Stimulated activated CD4-positive, alpha-beta T cell treated with anti-CD3 and anti-CD28 coated beads, TNF-alpha, amount 100 ng/mL, for 1 hour (primary cell): ENCODE data around the gene NFASC.
A peak's percentile ranks its signal among the peaks of the same experiment; 100 is the strongest.

ENCODE experiments used
- DNase-seq, 3 donors: peaks; one replicate each; pipeline ENCODE4 v3.0.0-alpha.2; 2020; ENCODE audit warnings: low read depth in 3 of 3, low spot score in 1 of 3

Gene NFASC

DNA sequence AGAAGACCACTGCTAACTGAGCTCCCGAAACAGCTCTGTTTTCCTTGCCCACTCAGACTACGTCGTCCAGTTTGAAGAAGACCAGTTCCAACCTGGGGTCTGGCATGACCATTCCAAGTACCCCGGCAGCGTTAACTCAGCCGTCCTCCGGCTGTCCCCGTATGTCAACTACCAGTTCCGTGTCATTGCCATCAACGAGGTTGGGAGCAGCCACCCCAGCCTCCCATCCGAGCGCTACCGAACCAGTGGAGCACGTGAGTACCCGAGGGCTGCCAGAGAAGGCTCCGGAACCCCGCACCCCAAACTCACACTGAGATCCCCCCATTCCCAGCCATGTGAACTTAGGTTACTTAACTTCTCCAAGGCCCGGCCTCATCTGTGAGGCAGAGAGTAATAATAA, 108.6 kb downstream of the NFASC start:
- no peak for DNase-seq

DNA sequence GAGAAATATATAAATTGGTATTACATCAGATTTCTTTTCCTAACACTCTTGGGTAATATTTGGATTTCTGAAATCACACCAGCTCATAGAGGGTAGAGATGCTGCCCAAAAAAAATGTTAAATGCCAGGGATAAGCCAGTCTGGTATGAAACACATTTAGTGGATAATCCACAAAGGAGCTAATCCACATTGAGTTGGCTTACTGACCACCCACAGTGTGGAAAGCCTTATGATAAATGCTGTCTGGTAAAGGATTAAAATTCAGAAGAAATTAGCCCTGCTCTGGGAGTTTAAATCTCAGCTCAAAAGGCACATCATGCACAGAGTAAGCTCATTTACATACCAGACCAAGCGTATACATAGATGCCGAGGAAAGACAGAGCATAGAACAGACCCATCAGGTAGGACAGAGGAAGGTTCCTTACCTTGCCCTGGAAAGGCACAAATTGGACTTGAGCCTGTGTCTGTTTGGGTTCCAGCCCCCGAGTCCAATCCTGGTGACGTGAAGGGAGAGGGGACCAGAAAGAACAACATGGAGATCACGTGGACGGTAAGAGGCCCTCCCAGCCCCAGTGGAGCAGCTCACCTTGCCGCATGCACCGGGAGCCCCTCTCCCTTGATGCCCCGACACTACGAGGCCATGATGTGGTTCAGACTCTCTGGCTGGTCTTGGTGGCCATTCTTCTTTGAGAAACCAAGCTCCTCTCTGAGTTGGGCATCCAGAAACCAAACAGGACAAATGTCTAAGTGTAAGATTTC, 109.4 kb downstream of the NFASC start:
- DNase-seq = no peak

DNA sequence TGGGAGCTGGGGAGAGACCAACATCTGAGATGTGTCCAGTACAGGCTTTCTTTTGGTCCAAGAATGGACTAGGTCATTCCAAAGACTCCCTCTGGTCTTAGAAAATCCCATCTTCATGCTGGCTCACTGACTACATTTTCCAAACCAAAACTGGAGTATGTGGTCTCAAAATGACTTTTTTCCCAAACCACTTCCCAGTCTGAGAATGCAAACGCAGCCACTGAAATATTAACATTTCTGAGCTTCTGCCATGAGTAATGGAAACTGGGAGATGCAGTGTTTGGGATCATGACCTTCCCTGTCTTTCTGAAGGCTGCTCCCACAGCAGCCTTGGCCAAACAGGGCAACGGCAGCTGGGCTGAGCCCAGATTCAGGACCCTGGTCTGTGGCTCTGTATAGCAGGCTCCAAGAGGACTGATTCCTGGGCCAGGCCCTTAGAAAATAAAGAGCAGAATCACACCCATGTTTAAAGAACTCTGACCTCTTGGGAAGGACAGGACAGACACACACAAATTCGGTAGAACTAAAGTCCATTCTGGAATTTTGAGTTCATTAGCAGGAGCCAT, 110.3 kb downstream of the NFASC start:
- DNase-seq = no peak

DNA sequence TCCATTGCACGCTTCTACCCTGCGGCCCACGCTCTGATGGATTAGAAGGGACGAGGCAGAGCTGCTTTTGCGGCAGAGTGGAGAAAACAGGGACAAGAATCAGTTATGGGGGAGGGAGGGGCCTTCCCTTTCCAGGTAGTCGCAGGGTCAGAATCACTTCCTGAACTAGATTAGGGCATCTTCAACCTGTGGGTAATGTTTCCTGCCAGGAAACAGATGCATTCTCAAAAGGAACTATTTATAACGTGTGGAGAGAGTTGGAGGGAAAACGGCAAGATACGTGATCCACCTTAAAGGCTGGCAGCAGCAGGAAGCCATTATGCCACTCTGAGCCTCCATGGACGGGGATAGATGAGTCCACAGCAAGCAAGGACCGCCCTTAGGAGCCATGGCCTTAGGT, 112.5 kb downstream of the NFASC start:
- no peak for DNase-seq

DNA sequence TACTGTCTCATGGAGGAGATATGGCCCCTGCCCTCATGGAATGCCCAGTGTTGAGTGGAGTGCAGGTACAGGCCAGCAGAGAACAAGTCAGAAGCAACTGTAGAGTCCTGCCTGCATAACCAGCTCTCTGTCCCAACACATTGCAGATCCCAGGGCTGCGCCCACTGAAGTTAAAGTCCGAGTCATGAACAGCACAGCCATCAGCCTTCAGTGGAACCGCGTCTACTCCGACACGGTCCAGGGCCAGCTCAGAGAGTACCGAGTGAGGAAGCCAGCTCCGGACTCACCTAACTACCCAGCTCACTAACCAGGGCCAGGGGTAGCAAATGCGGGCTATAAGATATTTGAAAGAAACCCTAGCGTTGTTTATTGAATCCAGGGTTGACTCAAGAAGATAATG, 113.2 kb downstream of the NFASC start:
- no peak for DNase-seq

DNA sequence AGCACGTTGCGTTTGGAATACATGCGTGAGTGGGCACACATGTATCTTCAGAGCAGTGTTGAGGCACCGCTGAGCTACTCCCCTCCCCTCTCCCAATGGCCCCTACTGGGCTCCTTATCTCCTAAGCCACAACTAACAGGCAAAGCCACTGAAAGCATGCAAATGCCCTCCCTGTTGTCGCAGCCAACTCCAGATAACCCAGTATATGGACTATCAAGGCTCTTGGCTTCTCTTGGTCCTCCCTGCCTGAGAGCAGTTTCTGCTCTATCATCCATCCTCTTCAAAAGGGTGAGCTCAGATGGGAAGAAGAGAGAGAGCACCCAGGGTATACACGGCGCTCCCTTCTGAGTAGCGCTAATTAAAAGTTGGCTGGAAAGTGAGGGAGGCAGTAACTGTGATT, 113.8 kb downstream of the NFASC start:
- no peak for DNase-seq

DNA sequence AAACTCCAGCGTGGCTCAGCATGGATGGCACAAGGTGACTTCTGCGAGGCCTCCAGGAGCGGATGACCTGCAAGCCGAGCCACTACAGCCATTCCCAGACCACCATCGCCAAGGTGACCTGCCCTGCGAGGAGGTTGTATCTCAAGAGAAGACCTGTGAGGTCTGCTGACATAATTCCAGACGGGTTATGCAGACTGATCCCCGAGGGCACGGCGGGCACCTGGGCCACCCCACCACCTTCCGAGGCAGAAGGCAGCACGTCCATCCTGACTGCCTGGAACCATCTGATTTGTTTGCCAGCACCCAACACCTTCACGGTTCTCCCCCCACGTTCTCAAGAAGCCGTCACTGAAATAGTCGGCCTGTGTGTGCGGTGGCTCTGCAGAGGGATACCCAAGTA, 115.5 kb downstream of the NFASC start:
- DNase-seq = no peak

DNA sequence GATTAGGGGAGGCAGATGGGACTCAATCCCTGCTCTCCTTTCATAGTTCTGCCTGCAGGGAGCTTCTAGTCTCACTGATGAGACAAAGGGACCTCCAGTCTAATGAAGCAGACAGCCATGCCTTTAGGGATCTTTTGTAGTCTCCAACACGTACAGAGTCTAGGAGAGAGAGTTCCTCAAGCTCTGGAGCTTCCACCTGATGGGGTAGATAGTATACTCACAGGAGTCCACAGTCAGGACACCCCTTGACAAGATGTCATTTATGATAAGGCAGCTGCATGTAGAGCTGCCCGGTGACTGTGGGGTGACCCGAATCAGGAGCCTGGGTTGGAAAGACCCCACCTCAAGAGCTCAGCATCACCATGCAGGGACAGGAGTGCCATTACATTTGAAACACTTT, 117.0 kb downstream of the NFASC start:
- no peak for DNase-seq

DNA sequence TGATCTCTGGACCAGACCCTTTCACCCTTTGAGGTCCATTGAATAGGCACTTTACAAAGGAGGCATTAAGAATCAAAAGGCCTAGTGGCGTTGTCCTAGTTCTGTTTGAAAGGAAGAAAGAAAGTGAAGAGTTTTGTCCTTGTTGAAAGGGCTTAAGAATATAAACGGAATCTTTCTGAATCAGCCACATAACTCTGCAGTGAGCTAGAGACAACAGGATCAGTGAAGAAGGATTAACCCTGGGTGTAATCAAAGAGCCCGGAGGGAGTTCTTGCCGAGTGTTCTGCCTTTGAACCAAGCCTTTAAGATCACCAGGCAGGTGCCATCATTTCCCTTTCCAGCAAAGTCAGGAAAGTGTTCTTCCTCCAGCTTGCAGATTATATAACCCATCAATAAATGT, 117.5 kb downstream of the NFASC start:
- DNase-seq = no peak

DNA sequence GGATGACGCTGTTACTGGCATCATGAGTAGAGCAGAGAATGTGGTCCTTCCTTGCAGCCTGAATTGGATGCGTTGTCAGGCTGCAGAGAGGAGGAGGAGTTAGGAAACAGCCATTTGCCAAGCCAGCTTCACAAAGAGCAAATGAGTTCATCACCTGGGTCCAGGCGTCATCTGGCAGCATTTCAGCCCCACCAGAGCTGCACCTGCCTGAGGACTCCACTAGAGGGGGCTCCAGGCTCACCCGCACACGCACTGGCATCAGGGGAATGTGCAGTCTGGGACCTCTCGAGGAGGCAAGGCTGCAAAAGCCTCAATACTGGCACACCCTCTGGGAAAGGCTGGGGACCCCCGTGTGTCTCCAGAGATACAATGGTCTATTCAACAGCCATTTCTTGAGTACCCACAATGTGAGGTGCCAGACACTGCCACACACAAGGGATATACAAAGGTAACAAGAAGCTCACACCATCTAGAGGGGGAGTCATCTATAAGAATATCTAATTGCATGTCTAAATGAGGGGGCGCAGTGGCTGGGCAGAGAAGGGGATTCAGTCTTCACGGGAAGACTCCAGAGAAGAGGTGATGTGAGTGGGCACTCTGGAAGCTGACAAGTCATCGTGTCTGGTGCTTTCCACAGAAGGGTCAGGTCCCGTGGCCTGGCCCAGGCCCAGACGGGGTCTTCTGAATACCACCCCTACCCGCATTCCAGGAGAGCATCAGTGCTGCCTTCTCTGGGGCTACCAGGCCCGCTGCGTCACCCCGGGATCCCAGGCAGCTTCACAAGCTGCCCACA, 118.8 kb downstream of the NFASC start:
- peak in 2 of 3 donors; percentile 7 to 22 for DNase-seq

DNA sequence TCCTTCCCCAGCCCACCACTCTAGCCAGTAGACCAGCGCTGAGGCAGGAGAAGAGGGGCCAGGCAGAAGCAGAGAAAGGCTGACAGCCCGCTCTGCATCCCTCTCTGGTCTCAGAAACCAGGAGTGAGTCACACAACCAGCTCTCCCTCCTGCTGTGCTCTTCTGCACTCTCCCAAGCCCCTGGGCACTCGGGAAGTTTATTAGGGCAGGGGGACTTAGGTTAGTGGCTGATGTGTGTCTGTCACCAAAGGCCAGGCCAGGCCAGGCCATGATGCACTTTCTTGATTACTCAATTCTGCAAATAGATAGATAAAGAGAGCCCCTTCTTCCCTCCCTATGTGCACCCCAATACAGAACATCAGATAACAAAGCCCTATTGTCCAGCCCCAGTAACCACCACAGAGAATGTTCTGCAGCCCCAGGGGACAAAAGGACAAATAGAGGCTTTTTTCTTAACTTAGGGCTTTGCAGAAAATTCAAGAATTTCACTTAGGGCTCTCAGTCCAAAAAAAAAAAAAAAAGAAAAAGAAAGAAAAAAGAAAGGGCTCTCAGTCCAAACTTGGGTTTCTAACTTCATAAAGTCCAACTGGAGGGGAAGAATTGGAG, 119.5 kb downstream of the NFASC start:
- no peak for DNase-seq

DNA sequence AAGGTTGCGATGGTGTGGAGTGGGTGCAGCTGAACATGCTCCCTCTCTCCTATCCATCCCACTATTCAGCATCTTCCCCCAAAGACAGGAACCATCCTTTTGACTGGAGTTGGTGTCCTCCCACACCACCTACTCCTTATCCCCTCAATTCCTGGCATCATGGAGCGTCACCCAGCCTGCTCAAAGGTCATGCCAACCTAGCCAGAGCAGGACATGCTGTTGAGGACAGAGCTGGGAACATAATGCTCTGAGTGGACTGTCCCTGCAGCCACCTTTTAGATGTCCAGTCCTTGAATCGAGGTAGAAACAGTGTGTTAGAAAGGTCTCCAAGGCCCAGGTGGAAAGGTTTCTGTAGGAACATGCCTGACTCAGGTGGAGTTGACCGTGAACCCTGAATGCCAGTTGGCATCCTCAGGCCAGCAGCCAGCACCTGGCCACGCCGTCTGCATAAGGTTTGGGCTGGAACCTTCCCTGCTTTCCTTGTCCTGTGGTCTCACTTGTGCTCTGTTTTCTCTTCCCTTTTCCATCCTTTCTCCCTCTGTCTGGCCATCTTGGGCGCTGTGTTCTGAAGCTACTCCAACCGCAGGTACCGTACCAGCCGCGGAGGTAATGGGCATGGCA, 120.2 kb downstream of the NFASC start:
- no peak for DNase-seq

DNA sequence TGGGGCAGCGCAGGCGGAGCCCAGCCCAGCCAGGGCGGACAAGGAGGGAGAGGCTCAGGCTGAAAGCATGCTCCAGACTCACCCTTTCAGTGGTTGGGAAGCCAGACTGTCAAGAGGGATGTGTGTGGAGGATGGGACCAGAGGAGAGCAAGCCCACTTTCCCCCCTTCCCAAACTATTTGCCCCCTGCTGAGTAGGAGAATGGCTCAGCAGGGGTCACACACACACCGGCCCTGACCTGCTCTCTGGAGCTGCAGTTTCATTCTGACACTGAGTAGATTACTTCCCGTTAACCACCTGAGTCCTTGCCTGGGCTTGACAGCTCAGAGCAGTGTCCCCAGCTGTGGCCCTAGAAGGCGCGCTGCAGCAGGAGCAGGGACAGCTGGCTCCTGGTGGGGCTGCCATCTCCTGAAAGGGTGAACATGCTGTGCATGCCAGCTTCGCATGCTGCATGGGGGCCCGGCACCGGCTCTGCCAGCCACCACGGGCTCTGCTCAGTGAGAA, 120.7 kb downstream of the NFASC start:
- DNase-seq = no peak

DNA sequence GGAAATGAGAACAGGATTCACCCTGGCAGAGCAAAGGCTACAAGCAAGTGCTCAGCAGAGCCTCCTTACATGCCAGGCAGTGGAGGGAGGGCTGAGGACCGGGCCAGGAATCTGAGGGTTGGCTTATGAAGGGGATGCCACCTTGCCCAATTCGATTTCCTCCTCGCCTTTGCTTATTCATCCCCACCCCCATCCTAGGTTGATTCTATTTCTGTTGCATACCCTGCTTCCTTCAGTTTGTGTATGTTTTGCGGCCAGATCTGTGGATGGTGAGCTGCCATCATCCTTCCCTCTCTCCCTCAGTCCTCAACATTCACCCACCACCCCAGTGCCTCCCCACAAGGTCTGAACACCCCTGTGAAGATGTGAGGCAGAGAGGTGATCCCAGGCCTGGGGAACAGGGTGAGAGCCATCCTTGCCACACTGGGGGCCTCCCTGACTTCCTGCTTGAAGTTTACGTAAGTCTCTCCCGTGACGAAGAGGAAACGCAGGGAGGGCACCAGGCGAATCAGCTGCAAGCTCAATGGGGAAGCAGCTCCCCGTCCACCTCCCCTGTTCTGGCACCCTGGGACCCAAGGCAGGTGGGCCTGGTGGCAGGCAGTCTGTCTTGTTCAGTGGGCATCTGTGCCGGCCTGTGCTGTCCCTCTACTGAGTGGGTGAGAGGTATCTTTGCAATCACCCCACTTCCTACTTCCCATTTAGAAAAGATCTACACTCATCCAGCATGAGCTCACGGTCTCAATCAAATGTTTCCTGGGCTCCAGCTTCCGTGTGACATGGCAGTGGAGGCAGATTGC, 121.7 kb downstream of the NFASC start:
- no peak for DNase-seq

DNA sequence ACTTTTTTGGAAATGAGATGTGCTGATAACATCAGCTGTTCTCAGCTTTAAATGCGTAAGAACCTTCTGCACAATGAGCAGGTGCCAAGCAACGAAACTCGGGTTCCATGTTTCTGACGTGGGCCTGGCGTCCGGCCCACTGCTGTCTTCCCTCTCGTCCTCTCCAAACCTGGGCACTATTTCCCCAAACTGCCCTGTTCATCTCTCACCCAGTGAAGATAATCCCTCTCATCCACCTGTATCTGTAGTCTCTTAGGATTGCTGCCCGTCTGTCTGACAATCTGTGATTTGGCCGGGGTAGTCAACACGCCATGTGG, 122.3 kb downstream of the NFASC start:
- DNase-seq = no peak

DNA sequence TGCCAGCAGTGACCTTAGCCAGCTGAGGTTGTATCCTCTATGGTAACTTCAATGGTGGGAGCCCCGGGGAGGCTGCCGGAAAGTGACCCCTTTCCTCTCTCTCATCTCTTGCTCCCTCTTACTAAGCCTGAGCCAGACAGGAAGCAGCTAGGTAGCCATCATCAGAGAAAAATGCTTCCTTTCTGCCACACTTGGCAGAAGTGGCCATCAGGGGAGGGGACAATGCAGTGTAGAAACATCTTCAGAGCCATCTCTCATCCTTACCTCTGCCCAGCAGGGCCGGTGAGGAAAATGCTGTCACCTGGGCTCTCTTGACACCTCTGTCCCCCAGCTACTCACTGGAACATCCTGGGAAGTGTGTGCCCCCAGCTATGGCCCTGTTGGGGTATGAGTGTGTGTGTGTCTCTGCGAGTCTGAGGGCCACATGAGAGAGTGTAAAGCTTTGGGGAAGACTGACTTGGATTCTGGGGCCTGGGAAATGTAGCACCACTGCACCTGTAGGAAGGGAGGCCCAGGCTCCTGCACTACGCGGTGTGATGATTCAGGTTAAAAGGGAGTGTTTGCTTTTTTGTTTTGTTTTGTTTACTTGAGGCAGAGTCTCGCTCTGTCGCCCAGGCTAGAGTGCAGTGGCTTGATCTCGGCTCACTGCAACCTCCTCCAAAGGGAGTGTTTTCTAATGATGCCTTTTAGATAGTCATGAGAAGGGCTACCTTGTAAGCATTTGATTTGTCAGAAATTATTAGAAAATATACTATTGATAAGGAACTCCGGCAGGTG, 123.6 kb downstream of the NFASC start:
- DNase-seq = no peak

DNA sequence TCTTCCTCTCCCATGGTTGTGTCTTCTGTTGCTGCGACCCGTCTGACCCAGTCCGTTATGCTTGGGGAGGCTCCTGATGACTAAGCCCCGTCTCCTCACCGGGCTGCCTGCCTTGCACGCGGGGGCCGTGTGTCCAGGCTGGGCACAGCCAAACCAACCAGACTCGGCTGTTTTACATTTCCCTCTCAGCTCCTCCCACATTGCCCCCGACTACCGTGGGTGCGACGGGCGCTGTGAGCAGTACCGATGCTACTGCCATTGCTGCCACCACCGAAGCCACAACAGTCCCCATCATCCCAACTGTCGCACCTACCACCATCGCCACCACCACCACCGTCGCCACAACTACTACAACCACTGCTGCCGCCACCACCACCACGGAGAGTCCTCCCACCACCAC, 126.3 kb downstream of the NFASC start:
- no peak for DNase-seq

DNA sequence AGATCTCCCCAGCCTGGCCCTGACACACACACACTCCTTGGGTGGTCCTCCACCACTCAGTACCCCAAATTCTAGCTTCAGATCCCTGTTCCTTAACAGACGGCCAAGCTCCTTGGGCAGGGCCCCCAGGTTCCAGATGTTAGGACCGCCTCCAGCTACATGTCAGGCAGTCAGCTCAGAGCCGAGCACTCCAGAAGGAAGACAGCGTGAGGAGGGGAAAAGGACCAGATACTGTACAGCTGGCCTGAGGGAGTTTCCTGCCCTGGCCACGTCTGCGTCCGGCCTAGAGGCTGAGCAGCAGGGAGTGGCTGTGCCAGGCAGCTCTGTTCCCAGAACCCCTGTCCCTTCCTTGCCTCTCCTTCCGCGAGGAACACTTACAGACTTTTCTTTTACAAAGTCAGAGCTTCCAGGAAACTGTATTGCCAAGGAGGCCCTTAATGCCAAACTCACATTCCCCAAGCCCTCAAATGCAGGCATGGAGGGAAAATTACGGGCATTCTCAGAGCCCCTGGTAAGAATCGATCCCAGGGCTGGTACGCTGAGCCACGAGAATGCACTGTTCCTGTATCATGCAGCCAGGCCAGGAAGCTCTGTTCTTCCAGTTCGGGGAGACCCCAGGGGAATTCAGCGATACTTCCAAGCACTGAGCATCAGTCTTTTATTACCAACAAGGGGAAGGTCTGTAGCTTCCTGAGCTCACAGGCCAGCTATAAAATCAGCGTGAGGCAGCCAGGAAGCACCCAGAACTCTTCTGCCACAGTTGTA, 127.1 kb downstream of the NFASC start:
- DNase-seq = no peak

DNA sequence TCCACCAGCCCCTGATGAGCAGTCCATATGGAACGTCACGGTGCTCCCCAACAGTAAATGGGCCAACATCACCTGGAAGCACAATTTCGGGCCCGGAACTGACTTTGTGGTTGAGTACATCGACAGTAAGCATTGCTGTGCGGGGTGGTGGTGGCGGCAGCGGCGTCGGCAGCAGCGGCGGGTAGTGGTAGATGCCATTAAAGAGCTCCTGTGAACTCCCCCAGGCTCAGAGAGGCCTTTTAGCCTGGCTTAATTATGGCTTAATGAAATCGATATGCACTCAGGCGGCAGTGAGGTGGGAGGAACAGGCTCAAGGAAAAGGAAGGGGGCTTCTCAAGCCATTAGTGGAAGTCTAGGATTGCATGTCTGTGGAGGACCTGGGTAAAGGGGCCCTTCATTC, 130.5 kb downstream of the NFASC start:
- no peak for DNase-seq
